Measurements from ENCODE around the gene ST7. TPM values are rescaled to one million over a fixed set of nuclear protein-coding genes. Genes with fewer than 3 reads are reported as not detected.

ST7 gene
- total and polyA plus RNA-seq, 2 of the 8 experiments (the other 6 are each of a cell fraction or from before 2014, with no cell fraction given): 16.3 to 18.0 TPM

GRCh38 chr7:117133125-117133524 is 179.8 kb downstream of the ST7 start:
- no peaks in the 10 kb centered on the region for H3K23me2 ChIP-seq (ENCODE audit: low read depth, low read length)
- no peak for FAIRE-seq
- CTCF ChIA-PET (ENCODE audit: partially characterized antibody): no interaction called here
- H2AK5ac ChIP-seq (ENCODE audit: low read depth, low read length): no peak overlapping the region
- H2BK120ac ChIP-seq (replicated peaks; ENCODE audit: low read depth, low read length): no peak overlapping the region
- POLR2A ChIA-PET (ENCODE audit: partially characterized antibody): no interaction called here
- no peak overlapping the region for H3K9ac ChIP-seq (replicated peaks in 1 of 4; ENCODE audit: extremely low read depth in 1 of 4, low read depth in 3 of 4, low read length in 3 of 4)
- no peaks in the 10 kb centered on the region for H4K20me1 ChIP-seq (replicated peaks in 1 of 2; ENCODE audit: control insufficient read depth in 1 of 2, insufficient read depth in 2 of 2, low read length in 2 of 2)
- H2BK15ac ChIP-seq (ENCODE audit: low read length): no peak overlapping the region
- H3K23ac ChIP-seq (ENCODE audit: insufficient read length): no peak overlapping the region
- no peak overlapping the region for H4K91ac ChIP-seq (replicated peaks; ENCODE audit: insufficient read length, low read length)
- H2BK5ac ChIP-seq (ENCODE audit: low read depth, low read length): no peak overlapping the region
- H3K56ac ChIP-seq (replicated peaks; ENCODE audit: insufficient read length, low read depth, low read length): no peak overlapping the region
- H3K79me1 ChIP-seq (ENCODE audit: low read depth, low read length): no peaks in the 10 kb centered on the region
- H3K14ac ChIP-seq (ENCODE audit: insufficient read length): no peak overlapping the region
- WGBS, 2 experiments (ENCODE audit: extremely low coverage in 1 of 2, insufficient coverage in 1 of 2, insufficient read length in 1 of 2, insufficient replicate concordance in 2 of 2, low coverage in 1 of 2, low lambda C conversion rate in 2 of 2, missing lambda C conversion rate in 1 of 2): 93% methylated on average over 1 of the region's 1 CpG; no CpG with 5 or more reads in 1 of the 2 experiments
- no peak overlapping the region for H4K8ac ChIP-seq (ENCODE audit: extremely low read depth, insufficient read depth, low read length)
- H3K27ac ChIP-seq (ENCODE audit: low read depth, low read length): no peak overlapping the region
- DNase-seq (ENCODE audit: low read depth in 1 of 2, low spot score in 2 of 2): no peak
- no peak overlapping the region for H4K5ac ChIP-seq (ENCODE audit: insufficient read length, low read depth, low read length)
- H3K9me3 ChIP-seq (ENCODE audit: insufficient read depth in 2 of 2, low read depth in 1 of 2, low read length in 1 of 2): no peaks in the 10 kb centered on the region
- H3K4ac ChIP-seq (replicated peaks; ENCODE audit: insufficient read length, low read depth, low read length): no peak overlapping the region
- H3K18ac ChIP-seq (ENCODE audit: extremely low read depth, low read length): no peak overlapping the region
- no peak overlapping the region for H2BK12ac ChIP-seq (ENCODE audit: low read depth, low read length)
- H2BK20ac ChIP-seq (ENCODE audit: low read length): no peak overlapping the region
- H3K4me3 ChIP-seq (ENCODE audit: extremely low read depth in 1 of 4, insufficient read depth in 2 of 4, low read depth in 3 of 4, low read length in 4 of 4): no peak overlapping the region
- H2AFZ ChIP-seq (ENCODE audit: low read length): no peak overlapping the region
- H3K36me3 ChIP-seq (ENCODE audit: control insufficient read depth in 2 of 4, insufficient read depth in 4 of 4, low read length in 3 of 4): no peaks in the 10 kb centered on the region; a peak in 2 of 8 replicates
- H3K4me1 ChIP-seq (replicated peaks in 1 of 4; ENCODE audit: control insufficient read depth in 3 of 4, insufficient read depth in 4 of 4, low read length in 3 of 4): peaks cover 0 to 4% (median 1%) of the 10 kb centered on the region in 4 experiments; a peak in 1 of 7 replicates
- no peaks in the 10 kb centered on the region for H3K27me3 ChIP-seq (replicated peaks in 1 of 4; ENCODE audit: control insufficient read depth in 3 of 4, extremely low read depth in 1 of 4, insufficient read depth in 3 of 4, low read length in 3 of 4)
- H3K4me2 ChIP-seq (ENCODE audit: insufficient read depth in 1 of 2, low read depth in 2 of 2, low read length in 2 of 2): no peak overlapping the region
- no peaks in the 10 kb centered on the region for H3K79me2 ChIP-seq (ENCODE audit: control insufficient read depth in 1 of 2, insufficient read depth in 2 of 2, low read length in 2 of 2)
- TF ChIP-seq RXRA (IDR thresholded peaks at IDR 0.05; ENCODE audit: insufficient read depth, low read depth, low read length) (no peak), GTF2F1 (IDR thresholded peaks at IDR 0.05; ENCODE audit: borderline replicate concordance, low read depth, low read length) (no peak), USF2 (IDR thresholded peaks at IDR 0.05; ENCODE audit: low read length) (no peak), NANOG (IDR thresholded peaks at IDR 0.05; ENCODE audit: insufficient read depth, low read depth, low read length, poor library complexity, severe bottlenecking) (no peak), ATF2 (IDR thresholded peaks at IDR 0.05; ENCODE audit: low read length) (no peak), NRF1 (IDR thresholded peaks at IDR 0.05; ENCODE audit: low read depth, low read length) (no peak), SIRT6 (IDR thresholded peaks at IDR 0.05; ENCODE audit: low read length) (no peak), EZH2 (IDR thresholded peaks at IDR 0.05; ENCODE audit: low read depth, low read length, severe bottlenecking) (no peak), TAF1 (IDR thresholded peaks at IDR 0.05; ENCODE audit: low read depth, low read length) (no peak), RNF2 (IDR thresholded peaks at IDR 0.05; ENCODE audit: borderline replicate concordance, low read depth, low read length, missing control alignments, poor library complexity, severe bottlenecking) (no peak), RBBP5 (IDR thresholded peaks at IDR 0.05; ENCODE audit: borderline replicate concordance, low read depth, low read length) (no peak)

Measured in H1 (cell line).